Activated CD4-positive, alpha-beta T cell treated with anti-CD3 and anti-CD28 coated beads for 24 hours (primary cell): ENCODE results near the gene CRB2.
"Not testable (repeated sequence)": the region's sequence is repeated elsewhere in the genome, so short reads cannot be mapped to it uniquely, and the experiment has no call there.

Experiments used
- DNase-seq, 2 donors: peaks; one replicate each; pipeline ENCODE4 v3.0.0-alpha.2; 2020; ENCODE audit warnings: low read depth in 2 of 2

Gene CRB2

DNA sequence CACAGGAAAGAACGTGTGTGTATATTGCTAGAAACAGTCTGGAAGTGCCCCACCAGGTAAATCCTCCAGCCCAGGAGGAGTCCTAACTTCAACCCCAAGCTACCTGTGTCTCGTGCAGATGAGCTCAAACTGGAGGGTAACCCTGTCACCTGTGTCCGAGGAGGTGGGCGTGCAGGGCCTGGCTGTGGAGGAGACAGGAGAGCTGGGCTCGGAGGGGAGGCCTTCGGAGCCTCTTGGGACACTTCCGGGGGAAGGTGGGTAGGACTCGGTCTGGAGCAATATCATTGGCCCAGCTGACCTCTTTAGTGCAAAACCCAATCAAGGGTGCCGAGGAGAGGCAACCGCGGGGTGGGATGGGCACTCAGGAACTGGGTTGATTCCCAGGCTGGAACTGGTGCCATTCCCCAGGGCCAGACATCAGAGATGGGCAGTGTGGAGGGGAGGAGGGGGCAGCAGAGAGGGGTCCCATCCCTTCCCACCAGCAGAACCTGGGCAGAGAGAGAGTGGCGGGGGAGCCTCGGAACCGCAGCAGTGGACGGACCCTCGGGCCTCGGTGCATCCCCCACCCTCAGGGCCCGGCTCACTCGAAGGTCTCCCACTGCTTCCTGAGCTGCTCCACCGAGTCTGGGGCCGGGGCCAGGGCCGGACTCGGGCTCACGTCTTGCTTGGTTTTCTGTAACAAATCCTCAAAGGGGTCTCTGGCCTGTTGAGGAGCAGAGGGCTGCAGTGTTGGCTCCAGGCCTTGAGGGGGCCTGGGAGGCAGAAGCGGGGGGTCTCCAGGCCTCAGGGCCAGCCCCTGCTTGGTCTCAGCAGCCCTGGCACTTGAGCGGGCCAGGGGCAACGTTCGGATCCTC, 25.1 kb downstream of the CRB2 start:
- no peak for DNase-seq

DNA sequence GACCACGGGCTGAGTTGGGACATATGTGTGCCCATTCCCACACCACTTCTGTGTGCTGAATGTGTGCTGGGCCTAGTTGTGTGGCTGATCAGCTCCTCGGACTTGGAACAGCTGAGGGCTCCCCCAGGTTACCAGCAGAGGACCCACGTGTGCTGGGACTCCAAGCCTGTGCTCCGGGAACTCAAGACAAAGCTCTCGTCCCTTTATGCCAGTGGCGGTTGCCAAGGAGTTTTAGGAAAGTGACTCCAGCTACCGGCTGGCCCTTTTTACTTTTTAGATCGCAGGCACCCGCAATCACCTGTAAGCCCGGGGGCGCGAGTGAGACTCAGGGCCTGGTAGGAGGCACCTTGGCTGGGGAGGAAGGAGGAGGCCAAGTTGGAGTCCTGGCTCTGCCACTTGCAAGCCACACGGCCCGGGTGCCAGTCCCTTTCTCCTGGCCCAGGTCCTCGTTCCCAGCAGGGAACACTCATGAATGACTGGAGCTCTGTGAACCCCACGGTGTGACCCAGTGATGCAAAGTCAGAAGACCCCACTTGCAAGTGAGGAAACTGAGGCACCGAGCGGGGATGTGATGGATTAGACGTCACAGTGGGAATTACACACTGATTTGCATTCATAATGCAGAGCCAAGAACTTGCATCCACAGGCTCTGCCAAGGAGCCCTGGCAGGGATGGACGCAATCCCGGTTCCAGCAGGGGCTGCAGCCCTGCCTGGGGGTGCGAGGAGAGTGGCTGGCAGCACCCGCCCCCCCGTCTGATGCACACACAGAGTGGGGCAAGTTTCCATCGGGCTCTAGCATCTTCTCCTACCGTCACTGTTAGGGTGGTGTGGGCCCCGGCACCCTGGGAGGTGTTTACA, 26.9 kb downstream of the CRB2 start:
- no peak for DNase-seq

DNA sequence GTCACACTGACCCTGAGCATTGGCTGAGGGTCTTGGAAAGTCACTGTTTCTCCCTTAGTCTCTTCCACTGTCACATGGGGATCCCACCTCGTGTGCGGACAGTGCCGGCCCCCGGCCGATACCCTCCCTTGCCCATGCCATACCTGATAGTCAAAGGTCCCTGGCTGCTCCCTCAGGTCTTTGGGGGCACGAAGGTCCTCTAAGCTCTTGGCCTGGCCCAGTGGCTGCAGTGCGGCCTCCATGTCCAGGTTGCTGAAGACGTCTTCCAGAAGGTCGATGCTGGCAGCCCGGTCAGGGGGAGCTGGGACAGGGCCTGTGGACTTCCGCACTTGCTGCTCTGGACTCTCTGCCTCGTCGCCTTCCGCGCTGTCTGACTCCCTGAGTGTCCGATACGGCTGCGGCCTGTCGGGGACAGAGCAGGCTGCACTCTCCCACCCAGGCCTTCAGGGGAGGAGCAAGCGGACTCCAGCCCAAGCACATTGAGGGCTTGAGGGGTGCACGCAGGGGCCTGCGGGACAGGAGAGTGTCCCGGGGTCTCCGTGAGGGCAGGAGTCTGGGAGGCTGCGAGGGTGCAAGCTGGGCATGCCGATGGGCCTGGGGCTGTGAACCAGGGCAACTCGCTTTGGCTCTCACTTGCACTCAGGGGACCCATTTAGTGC, 27.6 kb downstream of the CRB2 start:
- DNase-seq: no peak

DNA sequence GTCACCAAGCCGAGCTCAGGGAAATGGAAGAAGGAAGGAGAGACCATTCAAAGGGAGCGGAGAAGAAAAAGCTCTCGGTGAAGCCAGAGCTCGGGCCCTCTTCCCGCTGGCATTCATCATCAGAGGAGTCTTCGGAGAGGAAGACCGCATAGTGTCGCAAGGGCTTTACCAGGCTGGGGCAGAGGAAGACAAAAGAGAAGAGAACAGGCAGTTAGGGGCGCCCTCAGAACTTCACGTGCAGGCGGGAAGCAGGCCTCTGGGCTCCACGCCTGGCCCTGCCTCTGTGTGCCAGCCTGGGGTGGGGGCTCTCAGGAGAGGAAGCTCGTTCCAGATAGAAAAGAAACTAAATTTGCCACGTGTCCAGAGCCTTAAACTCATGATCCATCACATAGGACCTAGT, 31.7 kb downstream of the CRB2 start:
- DNase-seq: no peak

DNA sequence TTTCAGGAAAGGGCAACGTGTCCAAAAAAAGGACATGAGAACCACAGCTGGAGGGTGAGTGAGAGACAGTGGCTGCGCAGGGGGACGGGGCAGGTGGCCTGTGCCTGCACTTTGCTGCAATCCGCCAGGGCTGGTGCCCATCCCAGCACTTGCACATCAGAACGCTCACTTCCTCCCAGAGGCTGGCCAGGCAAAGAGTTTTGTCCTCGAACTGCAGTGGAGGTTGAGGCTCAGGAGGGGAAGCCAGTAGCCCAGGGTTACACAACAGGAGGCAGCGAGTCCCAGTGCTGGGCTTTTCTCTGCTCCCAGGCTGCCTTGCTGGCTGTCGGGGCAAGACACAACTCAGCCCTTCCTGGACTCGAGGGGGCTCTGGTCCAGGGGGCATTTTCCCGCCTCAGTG, 33.1 kb downstream of the CRB2 start:
- DNase-seq: no peak

DNA sequence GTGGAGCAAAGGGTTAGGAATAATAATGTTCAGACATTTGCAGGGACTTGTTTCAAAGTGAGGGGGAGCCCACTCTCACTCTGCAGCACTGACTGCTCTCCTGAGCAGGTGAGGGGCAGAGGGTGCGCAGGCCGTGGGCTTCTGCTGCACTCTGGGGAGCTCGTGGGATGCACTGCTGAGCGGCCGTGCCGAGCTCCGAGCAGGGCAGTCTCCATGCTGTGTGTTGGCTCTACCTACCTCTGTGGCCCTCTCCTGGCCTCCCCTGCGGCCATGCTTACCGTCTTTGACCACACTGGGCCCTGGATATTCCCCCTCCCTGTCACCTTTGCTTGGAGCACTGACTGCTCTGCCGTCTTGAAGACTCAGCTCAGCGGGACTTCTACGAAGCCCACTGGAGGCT, 33.7 kb downstream of the CRB2 start:
- no peak for DNase-seq

DNA sequence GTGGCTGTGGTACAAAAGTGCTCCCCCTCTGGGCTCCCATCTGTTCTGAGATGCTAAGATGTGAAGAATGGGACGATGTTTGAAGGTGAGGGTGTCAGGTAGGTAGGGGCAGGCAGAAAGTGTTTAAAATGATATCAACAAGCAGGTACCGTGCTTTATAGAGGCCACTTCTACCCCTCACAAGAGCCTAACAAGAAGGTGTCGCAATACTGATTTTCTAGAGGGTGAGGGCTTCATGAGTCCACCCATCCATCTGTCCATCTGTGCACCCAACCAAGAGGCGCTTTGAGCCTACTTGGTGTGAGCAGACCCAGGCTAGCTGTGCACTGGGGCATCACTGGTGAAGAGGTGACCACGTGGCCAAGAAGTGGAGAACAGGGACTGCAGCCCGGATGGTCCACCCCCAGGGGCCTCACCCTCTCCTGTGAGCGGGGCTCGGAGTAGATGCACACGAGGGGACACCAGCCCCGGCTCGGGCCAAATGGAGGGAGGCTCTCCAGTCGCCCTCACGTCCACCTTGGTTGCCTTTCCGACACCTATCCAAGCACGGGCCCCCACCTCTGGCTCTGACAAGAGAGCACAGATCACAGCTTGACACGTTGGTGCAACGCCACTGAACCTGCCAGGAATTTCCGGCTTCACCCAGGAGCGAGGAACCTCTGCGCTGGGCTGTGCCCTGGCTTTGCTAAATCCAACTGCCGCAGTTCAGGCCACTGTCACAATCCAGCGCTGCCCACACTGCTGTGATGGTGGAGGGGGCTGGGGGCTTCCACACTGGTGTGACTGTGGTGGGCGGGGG, 34.5 kb downstream of the CRB2 start:
- DNase-seq: no peak

DNA sequence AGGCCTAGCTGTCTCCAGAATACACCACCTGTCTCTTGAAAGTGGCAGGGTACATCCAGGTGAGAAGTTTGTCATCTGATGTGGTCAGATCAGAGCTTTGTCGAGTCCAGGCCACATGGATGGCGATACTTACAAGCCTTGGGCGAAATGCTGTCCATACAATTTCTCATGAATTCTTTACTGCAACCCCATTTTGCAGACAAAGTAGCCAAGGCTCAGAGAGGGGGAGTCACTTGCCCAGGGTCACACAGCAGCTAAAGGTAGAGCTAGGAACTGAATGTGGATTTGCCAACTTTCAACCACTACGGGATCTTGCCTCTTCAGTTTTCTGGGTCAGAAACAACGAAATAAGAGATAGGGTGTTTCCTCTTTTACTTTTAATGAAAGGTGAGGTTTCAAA, 35.2 kb downstream of the CRB2 start:
- no peak for DNase-seq

DNA sequence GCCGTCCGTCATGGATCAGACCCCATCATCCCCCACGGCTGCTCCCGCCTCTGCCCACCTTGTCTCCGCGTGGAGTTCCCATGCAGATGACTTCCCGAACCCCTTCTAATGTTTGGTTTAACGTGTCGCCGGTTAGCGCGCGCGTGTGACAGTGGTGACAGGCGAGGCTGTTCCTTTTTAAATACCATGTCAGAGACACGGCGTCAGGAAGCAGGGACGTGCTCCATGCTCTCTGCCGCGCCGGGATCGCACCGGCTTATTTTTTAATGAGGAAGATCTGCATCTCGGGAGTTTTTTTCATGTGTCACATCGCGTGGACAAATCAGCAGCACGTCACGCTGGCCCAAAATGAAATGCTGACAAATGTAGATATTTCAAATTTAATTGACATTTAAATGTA, 35.9 kb downstream of the CRB2 start:
- no peak for DNase-seq

DNA sequence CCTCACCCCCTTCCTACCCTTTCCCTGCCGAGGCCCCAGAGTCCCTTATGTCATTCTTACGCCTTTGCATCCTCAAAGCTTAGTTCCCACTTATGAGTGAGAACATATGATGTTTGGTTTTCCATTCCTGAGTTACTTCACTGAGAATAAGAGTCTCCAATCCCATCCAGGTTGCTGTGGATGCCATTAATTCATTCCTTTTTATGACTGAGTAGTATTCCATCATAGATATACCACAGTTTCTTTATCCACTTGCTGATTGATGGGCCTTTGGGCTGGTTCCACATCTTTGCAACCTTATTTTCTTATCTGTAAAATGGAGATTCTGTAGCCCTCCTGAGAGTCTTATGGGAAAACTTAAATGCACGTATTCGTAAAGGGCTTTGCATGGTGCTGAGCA, 36.8 kb downstream of the CRB2 start:
- no peak for DNase-seq

DNA sequence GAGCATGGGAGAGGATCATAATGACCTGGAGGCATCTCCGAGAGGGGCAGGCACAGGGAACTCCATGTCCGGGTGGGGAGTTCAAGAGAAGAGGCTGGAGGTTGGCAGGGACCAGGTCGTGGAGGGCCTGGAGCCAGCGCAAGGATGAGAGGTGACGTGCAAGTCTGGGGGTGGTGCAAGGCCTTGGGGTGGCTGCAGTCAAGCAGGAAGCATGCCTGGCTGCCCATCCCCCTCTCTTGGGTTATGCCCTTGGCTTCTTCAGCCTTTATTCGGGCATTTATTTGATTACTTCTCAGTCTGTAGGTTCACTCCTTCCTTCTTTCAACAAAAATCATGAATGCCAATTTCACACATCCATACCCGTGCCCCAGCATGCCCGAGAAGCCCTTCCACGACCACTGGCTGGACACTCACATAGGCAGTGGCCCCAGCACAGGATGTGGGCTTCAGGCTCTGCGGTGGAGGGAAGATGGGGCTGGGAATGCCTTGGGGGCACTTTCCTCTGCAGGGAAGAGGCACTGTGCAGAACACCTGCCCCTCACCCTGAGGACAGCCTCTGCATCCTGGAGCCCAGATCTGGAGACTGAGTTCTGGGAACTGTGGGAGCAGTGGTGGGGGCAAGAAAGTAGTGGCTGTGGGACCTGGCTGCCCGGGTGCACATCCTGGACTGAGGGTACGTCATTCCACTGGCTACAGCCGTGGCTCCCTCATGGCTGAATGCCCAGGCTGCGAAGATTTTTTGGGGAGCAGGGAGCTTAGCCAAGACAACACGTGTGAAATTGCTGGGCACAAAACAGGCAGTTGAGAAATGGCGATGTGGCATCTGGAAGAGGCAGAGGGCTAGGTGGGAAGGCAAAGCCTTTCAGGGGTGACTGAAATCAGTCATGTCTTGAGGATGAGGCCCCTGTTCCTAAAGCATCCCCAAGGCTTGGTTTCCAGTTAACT, 38.6 kb downstream of the CRB2 start:
- DNase-seq: no peak

DNA sequence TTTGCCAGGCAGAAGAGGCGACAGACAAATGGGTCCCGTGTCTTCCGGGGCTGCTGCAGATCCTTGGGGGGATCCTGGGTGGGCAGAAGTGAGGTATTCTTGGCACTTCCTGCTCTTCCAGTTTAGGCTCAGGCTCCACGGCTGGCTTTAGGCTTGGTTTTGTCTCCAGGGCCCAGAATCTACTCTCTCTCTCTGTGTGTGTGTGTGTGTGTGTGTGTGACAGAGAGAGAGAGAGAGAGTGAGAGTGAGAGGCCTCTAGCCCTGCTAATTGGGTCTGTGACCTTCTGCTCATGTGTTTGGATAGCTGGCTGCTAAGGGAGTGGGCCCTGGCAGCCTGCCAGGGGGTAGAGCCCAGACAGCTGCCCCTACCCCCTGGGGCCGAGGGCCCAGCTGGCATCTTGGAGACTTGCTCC, 39.3 kb downstream of the CRB2 start:
- no peak for DNase-seq

DNA sequence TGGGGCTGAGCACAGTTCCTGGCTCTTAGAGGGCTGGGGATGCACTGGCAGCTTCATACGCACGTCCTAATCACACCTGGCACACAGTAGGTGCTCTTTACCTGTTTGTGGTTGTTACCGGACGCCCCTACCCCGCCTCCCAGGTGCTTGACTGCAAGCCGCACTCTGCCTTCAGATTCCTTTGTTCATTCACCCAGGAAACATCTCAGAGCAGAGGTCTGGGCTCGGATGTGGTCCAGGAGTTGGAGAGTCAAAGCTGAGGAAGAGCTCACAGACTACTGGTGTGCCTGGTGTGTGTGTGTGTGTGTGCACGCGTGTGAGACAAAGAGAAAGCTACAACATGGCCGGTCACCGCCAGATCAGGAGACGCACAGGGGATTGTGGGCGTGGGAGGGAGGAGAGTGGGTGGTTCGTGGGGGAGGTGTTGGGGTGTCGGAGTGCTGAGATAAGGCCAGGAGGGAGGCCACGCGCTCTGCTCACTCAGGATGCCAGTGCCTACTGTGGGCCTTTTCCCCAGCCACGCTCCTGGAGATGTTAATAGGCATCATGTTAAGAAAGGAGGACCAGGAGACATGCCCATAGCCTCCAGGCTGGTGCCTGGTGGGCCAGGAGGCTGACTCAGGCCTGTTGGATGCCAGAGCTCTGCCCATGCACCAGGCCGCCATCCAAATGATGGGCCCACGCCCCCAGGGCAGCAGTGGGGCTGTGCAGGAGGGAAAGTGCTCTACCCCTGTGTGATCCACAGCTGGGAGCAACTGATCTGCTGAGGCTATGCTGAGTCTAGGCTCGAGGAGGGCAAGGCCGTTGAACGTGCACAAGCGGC, 39.9 kb downstream of the CRB2 start:
- DNase-seq: no peak

DNA sequence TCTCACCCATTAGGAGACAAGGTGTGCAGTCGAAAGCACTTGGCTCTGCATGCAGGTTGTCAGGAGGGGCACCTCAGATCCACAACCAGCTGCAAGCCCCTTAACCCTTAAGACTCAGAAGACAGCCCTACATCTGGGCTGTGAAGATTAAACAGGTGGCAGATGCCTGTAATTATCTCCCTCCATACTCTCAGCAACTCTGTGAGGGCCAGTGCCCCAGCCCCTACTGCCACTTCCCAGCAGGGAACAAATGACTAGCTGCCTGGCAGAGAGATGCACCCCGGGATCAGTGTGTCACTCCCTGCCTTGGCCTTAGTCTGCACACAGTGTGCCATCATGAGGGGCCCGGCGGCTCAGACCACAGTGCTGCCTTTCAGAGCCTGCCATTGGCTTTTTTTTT, 42.0 kb downstream of the CRB2 start:
- DNase-seq: no peak

DNA sequence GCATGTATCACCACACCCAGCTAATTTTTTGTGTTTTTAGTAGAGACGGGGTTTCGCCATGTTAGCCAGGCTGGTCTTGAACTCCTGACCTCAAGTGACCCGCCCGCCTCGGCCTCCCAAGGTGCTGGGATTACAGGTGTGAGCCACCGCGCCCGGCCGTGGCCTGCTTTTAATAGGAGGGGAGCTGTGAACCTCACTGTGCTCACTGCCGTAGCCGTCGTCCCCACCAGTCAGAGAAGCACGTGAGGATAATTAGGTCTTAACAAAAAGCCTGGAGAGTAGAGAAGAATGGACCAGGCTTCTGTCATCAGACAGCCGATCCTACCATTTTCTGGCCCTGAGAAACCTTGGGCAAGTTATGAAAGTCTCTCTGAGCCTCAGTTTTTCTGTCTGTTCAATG, 42.9 kb downstream of the CRB2 start:
- not testable (repeated sequence) for DNase-seq

DNA sequence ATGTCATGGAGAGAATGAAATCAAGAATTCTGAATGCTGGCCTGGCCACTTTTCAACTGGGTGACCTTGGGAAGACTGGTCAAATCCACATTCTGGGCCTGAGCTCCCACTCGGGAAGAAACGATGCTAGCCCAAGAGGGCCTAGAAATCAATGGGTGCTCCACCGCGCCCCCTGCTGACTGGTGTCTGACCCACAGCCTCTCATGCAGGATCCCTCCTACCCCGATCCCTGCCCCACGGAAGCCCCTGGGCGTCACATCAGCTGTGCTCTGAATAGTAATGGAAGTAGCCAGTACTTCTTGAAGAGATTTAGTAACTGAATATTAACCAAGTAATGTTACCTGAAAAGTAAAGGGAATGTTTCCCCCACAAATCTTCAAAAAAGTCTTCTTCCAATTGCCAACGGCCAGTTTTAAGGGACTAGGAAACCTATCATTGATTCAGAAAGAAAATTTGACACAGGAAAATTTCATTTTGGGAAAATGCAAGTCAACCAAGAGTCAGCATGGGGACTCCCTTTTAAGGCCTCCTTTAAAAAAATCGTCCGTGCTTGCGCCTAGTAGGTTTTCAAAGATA, 43.9 kb downstream of the CRB2 start:
- DNase-seq: peak; percentile 9 to 35

DNA sequence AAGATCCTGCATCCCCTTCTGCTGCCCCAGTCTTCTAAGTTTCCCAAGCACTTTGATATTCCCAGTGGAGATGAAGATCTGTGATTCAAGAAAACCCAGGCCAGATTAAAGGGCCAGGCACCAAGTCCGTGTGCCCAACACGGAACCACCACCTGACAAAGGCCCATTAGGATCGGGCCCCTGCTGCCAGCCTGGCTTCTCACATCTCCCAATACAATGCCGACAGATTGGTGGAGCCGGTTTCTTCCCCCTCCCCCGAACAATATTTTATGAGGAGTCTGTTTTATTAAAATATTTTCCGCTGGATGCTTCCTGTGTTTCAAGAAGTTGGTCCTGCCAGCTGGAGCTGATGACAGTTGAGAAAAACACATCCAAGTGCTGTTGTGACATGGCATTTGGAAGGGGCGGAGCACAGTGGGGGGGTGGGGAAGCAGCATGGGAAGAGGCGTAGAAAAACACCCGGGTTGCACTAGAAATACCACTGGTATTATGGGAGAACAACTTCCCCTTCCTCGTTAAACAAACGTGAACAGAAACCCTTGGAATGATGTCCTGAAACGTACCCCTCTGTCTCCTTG, 45.0 kb downstream of the CRB2 start:
- no peak for DNase-seq

DNA sequence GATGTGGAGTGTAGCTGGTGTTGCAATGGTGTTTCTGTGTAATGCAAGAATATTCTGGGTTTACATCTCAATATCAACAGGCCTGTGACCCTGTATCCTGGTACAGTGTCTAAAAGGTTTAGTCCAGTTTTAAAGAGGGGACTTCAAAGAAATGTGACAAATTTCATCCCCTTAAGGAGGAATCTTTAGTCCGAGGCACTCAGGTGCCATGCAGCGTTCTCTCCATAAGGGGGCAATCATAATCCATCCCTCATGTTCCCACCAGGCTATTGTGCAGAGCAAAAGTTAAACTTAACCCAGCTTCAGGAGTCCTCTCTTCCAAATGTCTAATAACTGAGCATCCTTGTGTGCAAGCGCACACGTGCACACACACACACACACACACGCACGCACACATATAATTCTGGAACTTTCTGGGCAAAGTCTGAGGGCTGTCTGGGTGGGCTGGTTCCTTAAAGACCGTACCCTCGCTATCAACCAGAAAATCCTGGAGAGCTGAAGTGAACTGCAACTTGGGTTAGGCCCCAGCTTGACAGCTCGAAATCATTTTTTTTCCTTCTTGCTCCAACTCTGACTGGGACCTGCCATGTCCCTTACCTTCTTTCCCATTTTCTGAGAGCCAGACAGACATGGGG, 46.0 kb downstream of the CRB2 start:
- DNase-seq: peak in 1 of 2 donors; percentile 2
